Measurements from ENCODE around the gene CCNYL1. TPM values are rescaled to one million over a fixed set of nuclear protein-coding genes. Genes with fewer than 3 reads are reported as not detected.

The CCNYL1 gene
- total RNA-seq (5.6 TPM), polyA plus RNA-seq (ENCODE audit: insufficient read depth in 1 of 8, insufficient read length in 8 of 8, low replicate concordance in 1 of 8) (10 to 100 TPM in 6 of 8 donors, 1 to 10 TPM in 2; 8.8 to 17.1 (median 11.0) TPM)
- long read RNA-seq, donor 1, result 0 reads
- long read RNA-seq, donor 2, result 0 reads
- long read RNA-seq, donor 3, partial matches to known transcripts, result 0 of 1 reads
- long read RNA-seq, donor 3, other reads (novel, unspliced or antisense), result 0 of 1 reads
- long read RNA-seq, donor 4, result 0 reads
- long read RNA-seq, donor 5, partial matches to known transcripts, result 6 of 10 reads
- long read RNA-seq, donor 5, other reads (novel, unspliced or antisense), result 0 of 10 reads
- long read RNA-seq, donor 6, partial matches to known transcripts, result 0 of 2 reads
- long read RNA-seq, donor 6, other reads (novel, unspliced or antisense), result 0 of 2 reads
- long read RNA-seq, donor 7, partial matches to known transcripts, result 0 of 2 reads
- long read RNA-seq, donor 7, other reads (novel, unspliced or antisense), result 0 of 2 reads
- long read RNA-seq, donor 8, partial matches to known transcripts, result 0 of 2 reads
- long read RNA-seq, donor 8, other reads (novel, unspliced or antisense), result 0 of 2 reads
- long read RNA-seq, donor 9, partial matches to known transcripts, result 0 of 1 reads
- long read RNA-seq, donor 9, other reads (novel, unspliced or antisense), result 0 of 1 reads
- long read RNA-seq, donor 10, partial matches to known transcripts, result 0 of 2 reads
- long read RNA-seq, donor 10, other reads (novel, unspliced or antisense), result 0 of 2 reads
- long read RNA-seq, donor 11, partial matches to known transcripts, result 0 of 1 reads
- long read RNA-seq, donor 11, other reads (novel, unspliced or antisense), result 0 of 1 reads

GRCh38 chr2:207710814-207711740 is at the start of gene CCNYL1:
TSS of gene CCNYL1 (plus strand) at chr2:207711640. CDS start at chr2:207711897, 257 bp downstream.
- peak; percentile 100 for DNase-seq
- Histone ChIP-seq H3K27ac (ENCODE audit: low read length) (peak within 1 kb of the TSS; percentile 93), H3K27me3 (ENCODE audit: control insufficient read depth, insufficient read depth, low read length) (no peaks in the 10 kb centered on the region), H3K4me3 (ENCODE audit: low read length) (peak within 1 kb of the TSS; percentile 94), H3K4me1 (ENCODE audit: control insufficient read depth, insufficient read depth, low read length) (peaks cover 9% of the 10 kb centered on the region), H3K9me3 (replicated peaks; ENCODE audit: control insufficient read depth, low read depth, low read length) (no peaks in the 10 kb centered on the region), H3K36me3 (ENCODE audit: control insufficient read depth, insufficient read depth, low read length) (no peaks in the 10 kb centered on the region)
- under 1% methylated on average over 53 of the region's 60 CpGs for WGBS (ENCODE audit: insufficient coverage)

- DNase-seq, result peak; percentile 16
- no CpG with 5 or more reads among the region's 2 CpGs for WGBS (ENCODE audit: insufficient coverage)
- H3K27ac ChIP-seq (ENCODE audit: low read length), result no peak overlapping the region
These were observed 49.2 kb upstream of the CCNYL1 start for GRCh38 chr2:207662203-207662602.

GRCh38 chr2:207663870-207664545 is 47.4 kb upstream of the CCNYL1 start:
- no CpG with 5 or more reads among the region's 5 CpGs for WGBS (ENCODE audit: insufficient coverage)
- H3K36me3 ChIP-seq (ENCODE audit: control insufficient read depth, insufficient read depth, low read length), result no peaks in the 10 kb centered on the region
- H3K9me3 ChIP-seq (replicated peaks; ENCODE audit: control insufficient read depth, low read depth, low read length), result no peaks in the 10 kb centered on the region
- no peak for DNase-seq
- no peaks in the 10 kb centered on the region for H3K27me3 ChIP-seq (ENCODE audit: control insufficient read depth, insufficient read depth, low read length)
- no peaks in the 10 kb centered on the region for H3K4me1 ChIP-seq (ENCODE audit: control insufficient read depth, insufficient read depth, low read length)
- H3K27ac ChIP-seq (ENCODE audit: low read length), result no peak overlapping the region
- H3K4me3 ChIP-seq (ENCODE audit: low read length), result no peak overlapping the region

More at GRCh38 chr2:207662203-207662602, 49.2 kb upstream of the CCNYL1 start:
- Histone ChIP-seq H3K27me3 (ENCODE audit: control insufficient read depth, insufficient read depth, low read length) (no peaks in the 10 kb centered on the region), H3K9me3 (replicated peaks; ENCODE audit: control insufficient read depth, low read depth, low read length) (no peaks in the 10 kb centered on the region), H3K36me3 (ENCODE audit: control insufficient read depth, insufficient read depth, low read length) (no peaks in the 10 kb centered on the region), H3K4me1 (ENCODE audit: control insufficient read depth, insufficient read depth, low read length) (no peaks in the 10 kb centered on the region), H3K4me3 (ENCODE audit: low read length) (no peak overlapping the region)

- H3K36me3 ChIP-seq (ENCODE audit: control insufficient read depth, insufficient read depth, low read length), result no peaks in the 10 kb centered on the region
- no peak for DNase-seq
- no peaks in the 10 kb centered on the region for H3K4me1 ChIP-seq (ENCODE audit: control insufficient read depth, insufficient read depth, low read length)
- H3K27me3 ChIP-seq (ENCODE audit: control insufficient read depth, insufficient read depth, low read length), result no peaks in the 10 kb centered on the region
- no peak overlapping the region for H3K4me3 ChIP-seq (ENCODE audit: low read length)
- no peaks in the 10 kb centered on the region for H3K9me3 ChIP-seq (replicated peaks; ENCODE audit: control insufficient read depth, low read depth, low read length)
- H3K27ac ChIP-seq (ENCODE audit: low read length), result no peak overlapping the region
- no CpG with 5 or more reads among the region's 6 CpGs for WGBS (ENCODE audit: insufficient coverage)
These were observed 40.6 kb upstream of the CCNYL1 start for GRCh38 chr2:207670887-207671286.

- WGBS (ENCODE audit: insufficient coverage), result no CpG with 5 or more reads among the region's 2 CpGs
- Histone ChIP-seq H3K27me3 (ENCODE audit: control insufficient read depth, insufficient read depth, low read length) (no peaks in the 10 kb centered on the region), H3K4me3 (ENCODE audit: low read length) (no peak overlapping the region), H3K4me1 (ENCODE audit: control insufficient read depth, insufficient read depth, low read length) (no peaks in the 10 kb centered on the region), H3K9me3 (replicated peaks; ENCODE audit: control insufficient read depth, low read depth, low read length) (no peaks in the 10 kb centered on the region), H3K27ac (ENCODE audit: low read length) (no peak overlapping the region), H3K36me3 (ENCODE audit: control insufficient read depth, insufficient read depth, low read length) (no peaks in the 10 kb centered on the region)
- DNase-seq, result no peak
These were observed 38.0 kb upstream of the CCNYL1 start for GRCh38 chr2:207673431-207673830.

DNA sequence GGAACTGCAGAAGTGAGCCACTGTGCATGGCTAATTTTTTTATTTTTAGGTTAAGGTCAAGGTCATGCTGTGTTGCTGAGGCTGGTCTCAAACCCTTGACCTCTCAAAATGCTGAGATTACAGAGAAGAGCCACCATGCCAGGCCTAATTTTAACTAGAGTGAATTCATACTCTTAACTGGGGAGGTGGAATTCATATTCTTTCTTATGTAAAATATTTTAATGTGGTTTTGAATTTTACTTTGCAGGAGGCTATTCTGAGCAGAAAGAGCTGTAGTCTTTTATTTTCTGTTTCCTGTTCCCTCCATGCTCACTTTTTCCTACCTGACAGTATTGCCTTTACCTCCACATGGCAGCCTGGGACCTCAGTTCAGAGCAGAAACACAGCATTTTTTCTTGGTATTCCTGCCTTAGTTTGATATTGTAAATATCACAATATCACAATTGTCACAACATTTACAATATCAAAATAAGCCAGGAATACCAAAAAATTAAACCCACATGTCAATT is 37.1 kb upstream of the CCNYL1 start:
- H3K4me1 ChIP-seq (ENCODE audit: control insufficient read depth, insufficient read depth, low read length), result no peaks in the 10 kb centered on the region
- no peaks in the 10 kb centered on the region for H3K27me3 ChIP-seq (ENCODE audit: control insufficient read depth, insufficient read depth, low read length)
- no peaks in the 10 kb centered on the region for H3K9me3 ChIP-seq (replicated peaks; ENCODE audit: control insufficient read depth, low read depth, low read length)
- no peaks in the 10 kb centered on the region for H3K36me3 ChIP-seq (ENCODE audit: control insufficient read depth, insufficient read depth, low read length)
- DNase-seq, result no peak
- H3K4me3 ChIP-seq (ENCODE audit: low read length), result no peak overlapping the region
- no peak overlapping the region for H3K27ac ChIP-seq (ENCODE audit: low read length)

- no peaks in the 10 kb centered on the region for H3K27me3 ChIP-seq (ENCODE audit: control insufficient read depth, insufficient read depth, low read length)
- no peaks in the 10 kb centered on the region for H3K36me3 ChIP-seq (ENCODE audit: control insufficient read depth, insufficient read depth, low read length)
- no peaks in the 10 kb centered on the region for H3K9me3 ChIP-seq (replicated peaks; ENCODE audit: control insufficient read depth, low read depth, low read length)
- H3K4me1 ChIP-seq (ENCODE audit: control insufficient read depth, insufficient read depth, low read length), result no peaks in the 10 kb centered on the region
- H3K27ac ChIP-seq (ENCODE audit: low read length), result no peak overlapping the region
- no peak for DNase-seq
- WGBS (ENCODE audit: insufficient coverage), result no CpG with 5 or more reads among the region's 2 CpGs
- H3K4me3 ChIP-seq (ENCODE audit: low read length), result no peak overlapping the region
These were observed 36.6 kb upstream of the CCNYL1 start for GRCh38 chr2:207674826-207675225.

- no peak for DNase-seq
- no peak overlapping the region for H3K4me3 ChIP-seq (ENCODE audit: low read length)
- H3K36me3 ChIP-seq (ENCODE audit: control insufficient read depth, insufficient read depth, low read length), result no peaks in the 10 kb centered on the region
- no CpG with 5 or more reads among the region's 5 CpGs for WGBS (ENCODE audit: insufficient coverage)
- no peaks in the 10 kb centered on the region for H3K4me1 ChIP-seq (ENCODE audit: control insufficient read depth, insufficient read depth, low read length)
- H3K9me3 ChIP-seq (replicated peaks; ENCODE audit: control insufficient read depth, low read depth, low read length), result no peaks in the 10 kb centered on the region
- peaks cover under 1% of the 10 kb centered on the region for H3K27me3 ChIP-seq (ENCODE audit: control insufficient read depth, insufficient read depth, low read length)
- H3K27ac ChIP-seq (ENCODE audit: low read length), result no peak overlapping the region
These were observed 34.5 kb upstream of the CCNYL1 start for GRCh38 chr2:207676827-207677354.

DNA sequence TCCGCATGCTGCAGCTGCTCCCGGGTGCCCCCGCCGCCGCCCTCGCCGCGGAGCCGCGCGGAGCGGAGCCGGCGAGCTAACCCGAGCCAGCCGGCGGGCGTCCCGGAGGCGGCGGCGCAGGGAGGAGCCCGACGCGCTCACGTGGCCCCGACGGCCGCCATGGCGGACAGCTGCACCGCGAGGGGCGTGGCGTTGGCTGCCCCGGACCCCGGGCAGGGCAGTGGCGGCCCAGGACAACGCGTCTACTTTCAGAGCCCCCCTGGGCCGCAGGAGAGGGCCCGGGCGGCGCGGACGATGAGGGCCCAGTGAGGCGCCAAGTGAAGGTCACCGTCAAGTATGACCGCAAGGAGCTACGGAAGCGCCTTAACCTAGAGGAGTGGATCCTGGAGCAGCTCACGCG is 30.0 kb upstream of the CCNYL1 start:
- Histone ChIP-seq H3K4me3 (ENCODE audit: low read length) (no peak overlapping the region), H3K27me3 (ENCODE audit: control insufficient read depth, insufficient read depth, low read length) (peaks cover 2% of the 10 kb centered on the region), H3K36me3 (ENCODE audit: control insufficient read depth, insufficient read depth, low read length) (no peaks in the 10 kb centered on the region), H3K4me1 (ENCODE audit: control insufficient read depth, insufficient read depth, low read length) (no peaks in the 10 kb centered on the region), H3K9me3 (replicated peaks; ENCODE audit: control insufficient read depth, low read depth, low read length) (no peaks in the 10 kb centered on the region), H3K27ac (ENCODE audit: low read length) (no peak overlapping the region)
- 17% methylated on average over 52 of the region's 52 CpGs for WGBS (ENCODE audit: insufficient coverage)
- no peak for DNase-seq

All from muscle of leg (tissue), 16 donors.